IMR-90 (cell line): Measurements from ENCODE around the gene DOCK1.

Experiments used
- CHD1 ChIP-seq: IDR thresholded peaks from 2 replicates; pipeline ENCODE4 v1.6.1; 2012; ENCODE audit warnings: low read depth, low read length, improper control_type of control experiment
- POLR2A ChIP-seq: IDR thresholded peaks from 2 replicates; pipeline ENCODE4 v1.6.1; 2012; ENCODE audit warnings: mild to moderate bottlenecking, low read depth, low read length
- RAD21 ChIP-seq: IDR thresholded peaks from 2 replicates; pipeline ENCODE4 v1.6.1; 2012; ENCODE audit warnings: low read length, improper control_type of control experiment
- RCOR1 ChIP-seq: IDR thresholded peaks from 2 replicates; pipeline ENCODE4 v1.6.1; 2012; ENCODE audit warnings: mild to moderate bottlenecking, low read length, improper control_type of control experiment; ENCODE audit not compliant: insufficient replicate concordance
- SMC3 ChIP-seq: fragments of 150-350 bp; IDR thresholded peaks from 2 replicates; pipeline ENCODE4 v1.6.1; 2016; ENCODE audit warnings: low read depth, mild to moderate bottlenecking, antibody characterized with exemption, low read length, moderate library complexity
- TF ChIP-seq, protein P1 (sequence below): conservative IDR thresholded peaks from 2 replicates; pipeline ENCODE4 v1.5.1; 2012; ENCODE audit warnings: mild to moderate bottlenecking, low read depth, low read length, improper control_type of control experiment

DNA sequence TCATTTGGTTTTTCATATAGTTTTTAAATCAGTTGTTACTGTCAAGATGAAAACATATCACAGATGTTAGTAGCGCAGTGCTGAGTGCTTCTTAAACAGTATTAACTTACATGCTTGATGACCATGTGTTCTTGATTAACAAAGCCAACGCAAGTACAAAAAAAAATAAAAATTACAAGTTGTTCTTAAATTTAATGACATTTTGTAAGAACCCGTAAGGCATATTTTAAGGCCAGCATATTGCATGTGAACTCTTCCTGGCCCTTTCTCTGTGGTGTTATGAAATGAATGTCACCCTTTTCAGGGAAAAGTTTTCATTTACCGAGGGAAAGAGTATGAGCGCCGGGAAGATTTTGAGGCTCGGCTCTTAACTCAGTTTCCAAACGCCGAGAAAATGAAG, 503.5 kb downstream of the DOCK1 start:
- TF ChIP-seq, protein P1, sequence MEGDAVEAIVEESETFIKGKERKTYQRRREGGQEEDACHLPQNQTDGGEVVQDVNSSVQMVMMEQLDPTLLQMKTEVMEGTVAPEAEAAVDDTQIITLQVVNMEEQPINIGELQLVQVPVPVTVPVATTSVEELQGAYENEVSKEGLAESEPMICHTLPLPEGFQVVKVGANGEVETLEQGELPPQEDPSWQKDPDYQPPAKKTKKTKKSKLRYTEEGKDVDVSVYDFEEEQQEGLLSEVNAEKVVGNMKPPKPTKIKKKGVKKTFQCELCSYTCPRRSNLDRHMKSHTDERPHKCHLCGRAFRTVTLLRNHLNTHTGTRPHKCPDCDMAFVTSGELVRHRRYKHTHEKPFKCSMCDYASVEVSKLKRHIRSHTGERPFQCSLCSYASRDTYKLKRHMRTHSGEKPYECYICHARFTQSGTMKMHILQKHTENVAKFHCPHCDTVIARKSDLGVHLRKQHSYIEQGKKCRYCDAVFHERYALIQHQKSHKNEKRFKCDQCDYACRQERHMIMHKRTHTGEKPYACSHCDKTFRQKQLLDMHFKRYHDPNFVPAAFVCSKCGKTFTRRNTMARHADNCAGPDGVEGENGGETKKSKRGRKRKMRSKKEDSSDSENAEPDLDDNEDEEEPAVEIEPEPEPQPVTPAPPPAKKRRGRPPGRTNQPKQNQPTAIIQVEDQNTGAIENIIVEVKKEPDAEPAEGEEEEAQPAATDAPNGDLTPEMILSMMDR, result no peak
- TF ChIP-seq RAD21 (no peak), CHD1 (no peak), POLR2A (no peak), SMC3 (no peak), RCOR1 (no peak)
